Measurements from ENCODE around the gene MSRB3.

MSRB3 gene

GRCh38 chr12:65248656-65249633 lies 29.5 kb upstream of the MSRB3 start:
- DNase-seq (ENCODE audit: extremely low read depth, insufficient read length), result no peak
- TF ChIP-seq CTCF (IDR thresholded peaks at IDR 0.05; ENCODE audit: insufficient read depth, low read length, poor library complexity, severe bottlenecking), result no peak
- H3K27me3 ChIP-seq (replicated peaks; ENCODE audit: control insufficient read depth, insufficient read depth, low read length), result no peaks in the 10 kb centered on the region
- H3K36me3 ChIP-seq (ENCODE audit: control insufficient read depth, insufficient read depth, low read length), result no peaks in the 10 kb centered on the region; the same call in none of the 2 replicates
- no peak overlapping the region for H3K4me3 ChIP-seq (replicated peaks; ENCODE audit: low read depth, low read length)

GRCh38 chr12:65252515-65252914 lies 26.0 kb upstream of the MSRB3 start:
- DNase-seq (ENCODE audit: extremely low read depth, insufficient read length), result no peak
- TF ChIP-seq CTCF (IDR thresholded peaks at IDR 0.05; ENCODE audit: insufficient read depth, low read length, poor library complexity, severe bottlenecking), result no peak
- Histone ChIP-seq H3K36me3 (ENCODE audit: control insufficient read depth, insufficient read depth, low read length) (no peaks in the 10 kb centered on the region; the same call in 1 of the 2 replicates), H3K27me3 (replicated peaks; ENCODE audit: control insufficient read depth, insufficient read depth, low read length) (no peaks in the 10 kb centered on the region), H3K4me3 (replicated peaks; ENCODE audit: low read depth, low read length) (no peak overlapping the region)

GRCh38 chr12:65257986-65258385 lies 20.5 kb upstream of the MSRB3 start:
- H3K27me3 ChIP-seq (replicated peaks; ENCODE audit: control insufficient read depth, insufficient read depth, low read length), result no peaks in the 10 kb centered on the region
- no peak overlapping the region for H3K4me3 ChIP-seq (replicated peaks; ENCODE audit: low read depth, low read length)
- DNase-seq (ENCODE audit: extremely low read depth, insufficient read length), result no peak
- no peaks in the 10 kb centered on the region for H3K36me3 ChIP-seq (ENCODE audit: control insufficient read depth, insufficient read depth, low read length)
- TF ChIP-seq CTCF (IDR thresholded peaks at IDR 0.05; ENCODE audit: insufficient read depth, low read length, poor library complexity, severe bottlenecking), result no peak

- Histone ChIP-seq H3K36me3 (ENCODE audit: control insufficient read depth, insufficient read depth, low read length) (no peaks in the 10 kb centered on the region), H3K27me3 (replicated peaks; ENCODE audit: control insufficient read depth, insufficient read depth, low read length) (no peaks in the 10 kb centered on the region), H3K4me3 (replicated peaks; ENCODE audit: low read depth, low read length) (no peak overlapping the region)
- TF ChIP-seq CTCF (IDR thresholded peaks at IDR 0.05; ENCODE audit: insufficient read depth, low read length, poor library complexity, severe bottlenecking), result no peak
- DNase-seq (ENCODE audit: extremely low read depth, insufficient read length), result no peak
Measured at GRCh38 chr12:65259501-65259900, 19.0 kb upstream of the MSRB3 start.

GRCh38 chr12:65263777-65264176 lies 14.7 kb upstream of the MSRB3 start:
- Histone ChIP-seq H3K27me3 (replicated peaks; ENCODE audit: control insufficient read depth, insufficient read depth, low read length) (no peaks in the 10 kb centered on the region), H3K36me3 (ENCODE audit: control insufficient read depth, insufficient read depth, low read length) (no peaks in the 10 kb centered on the region), H3K4me3 (replicated peaks; ENCODE audit: low read depth, low read length) (no peak overlapping the region)
- DNase-seq (ENCODE audit: extremely low read depth, insufficient read length), result no peak
- TF ChIP-seq CTCF (IDR thresholded peaks at IDR 0.05; ENCODE audit: insufficient read depth, low read length, poor library complexity, severe bottlenecking), result no peak

Data from GM06990 (cell line).